Endothelial cell of umbilical vein (primary cell): Measurements from ENCODE around the gene C11orf87. TPM values are rescaled to one million over a fixed set of nuclear protein-coding genes. Genes with fewer than 3 reads are reported as not detected.

Experiments used
- BruUV-seq: library from RNA; stranded (reverse); fragments of 400-500 nt; replicated peaks from 2 replicates; lab custom pipeline; 2021; lab: Mats Ljungman, UMichigan
- CTCF ChIA-PET: fragments of 300-600, 350-600 bp; sonication (Branson Sonifier 250); formaldehyde crosslinking; loops from one replicate; lab custom pipeline; 2021; ENCODE audit warnings: antibody characterized with exemption, inconsistent platforms; lab: Charles Lee
- POLR2A ChIA-PET: fragments of 300-600, 350-600 bp; sonication (Branson Sonifier 250); formaldehyde crosslinking; loops from one replicate; lab custom pipeline; 2021; ENCODE audit warnings: antibody characterized with exemption, inconsistent platforms; lab: Charles Lee
- DNase-seq: peaks from one replicate; pipeline ENCODE4 v3.0.0-alpha.2; 2011; ENCODE audit warnings: low read depth, low spot score
- FAIRE-seq: peaks from 2 replicates; lab custom pipeline; 2011; peaks lifted over from hg19 to GRCh38; lab: Jason Lieb, UNC
- H2AFZ ChIP-seq: 2 replicates; pipeline ENCODE4 v1.6.0; 2012; ENCODE audit warnings: low read depth, low read length, control low read depth, inconsistent platforms
- H3K27ac ChIP-seq: 2 replicates; pipeline ENCODE4 v1.5.1; 2011; ENCODE audit warnings: low read depth, mild to moderate bottlenecking, control low read depth, low read length, moderate library complexity; ENCODE audit not compliant: insufficient read depth
- H3K27me3 ChIP-seq, 2 experiments: 2 replicates each; pipeline versions ENCODE4 v1.6.0 to v1.6.1; 2011; ENCODE audit warnings: low read length in 2 of 2, mixed read lengths in 1 of 2; ENCODE audit not compliant: control insufficient read depth in 2 of 2, insufficient read depth in 2 of 2
- H3K36me3 ChIP-seq, 2 experiments: 2 replicates in 1 of 2; 3 replicates in 1 of 2; pipeline ENCODE4 v1.5.1; 2011; ENCODE audit warnings: low read length in 2 of 2, mild to moderate bottlenecking in 1 of 2, moderate library complexity in 1 of 2; ENCODE audit not compliant: control insufficient read depth in 2 of 2, insufficient read depth in 2 of 2; ENCODE audit errors: extremely low read depth in 1 of 2
- H3K4me1 ChIP-seq: 3 replicates; pipeline ENCODE4 v1.5.1; 2011; ENCODE audit warnings: mild to moderate bottlenecking, low read length; ENCODE audit not compliant: control insufficient read depth, insufficient read depth; ENCODE audit errors: extremely low read depth
- H3K4me2 ChIP-seq: 2 replicates; pipeline ENCODE4 v1.6.1; 2011; ENCODE audit warnings: low read length, control low read depth, mixed read lengths; ENCODE audit not compliant: insufficient read depth
- H3K4me3 ChIP-seq, 3 experiments: fragments of 200-600 bp in 1 of 3; sonication (generic), shearing (Covaris generic) in 1 of 3; replicated peaks in 1 of 3; 2 replicates each; pipeline ENCODE4 v1.5.1; 2011 to 2016; ENCODE audit warnings: control low read depth in 3 of 3, low read length in 3 of 3, mild to moderate bottlenecking in 2 of 3, inconsistent platforms in 1 of 3, low read depth in 1 of 3, moderate library complexity in 1 of 3; ENCODE audit not compliant: insufficient read depth in 1 of 3
- H3K79me2 ChIP-seq: 2 replicates; pipeline ENCODE4 v1.6.0; 2012; ENCODE audit warnings: low read length, inconsistent platforms; ENCODE audit not compliant: control insufficient read depth, insufficient read depth
- H3K9ac ChIP-seq: replicated peaks from 2 replicates; pipeline ENCODE3; 2011; ENCODE audit warnings: low read length, control low read depth; ENCODE audit not compliant: insufficient read depth; ENCODE audit errors: extremely low read depth
- H3K9me1 ChIP-seq: replicated peaks from 3 replicates; pipeline ENCODE4 v1.6.0; 2011; ENCODE audit warnings: mild to moderate bottlenecking, low read length; ENCODE audit not compliant: control insufficient read depth, insufficient read depth; ENCODE audit errors: extremely low read depth
- H3K9me3 ChIP-seq: replicated peaks from 2 replicates; pipeline ENCODE4 v1.5.1; 2012; ENCODE audit warnings: low read length, inconsistent platforms; ENCODE audit not compliant: control insufficient read depth, insufficient read depth
- H4K20me1 ChIP-seq: replicated peaks from 2 replicates; pipeline ENCODE3; 2011; ENCODE audit warnings: mild to moderate bottlenecking, low read length; ENCODE audit not compliant: control insufficient read depth, insufficient read depth; ENCODE audit errors: extremely low read depth
- CTCF ChIP-seq, 2 donors: IDR thresholded peaks; 1 replicate in 1 of 2; 2 replicates in 1 of 2; pipeline ENCODE4 v1.5.1; 2011; ENCODE audit warnings: low read length in 2 of 2, mild to moderate bottlenecking in 2 of 2, moderate library complexity in 2 of 2, control low read depth in 1 of 2, inconsistent platforms in 1 of 2, low read depth in 1 of 2; ENCODE audit not compliant: insufficient read depth in 1 of 2; ENCODE audit errors: extremely low read depth in 1 of 2
- EZH2 ChIP-seq: IDR thresholded peaks from 2 replicates; pipeline ENCODE4 v1.6.1; 2012; ENCODE audit warnings: borderline replicate concordance, low read depth, mild to moderate bottlenecking, moderate library complexity, low read length, inconsistent platforms; ENCODE audit not compliant: severe bottlenecking
- FOS ChIP-seq: IDR thresholded peaks from 2 replicates; pipeline ENCODE4 v1.6.1; 2011; ENCODE audit warnings: mild to moderate bottlenecking, low read length, moderate library complexity, borderline replicate concordance; ENCODE audit not compliant: insufficient read depth
- GATA2 ChIP-seq: IDR thresholded peaks from 2 replicates; pipeline ENCODE4 v1.7.0; 2011; ENCODE audit warnings: low read depth, mild to moderate bottlenecking, moderate library complexity, mixed read lengths, low read length; ENCODE audit not compliant: insufficient read length, insufficient read depth
- JUN ChIP-seq: IDR thresholded peaks from 2 replicates; pipeline ENCODE4 v1.6.1; 2011; ENCODE audit warnings: borderline replicate concordance, low read depth; ENCODE audit not compliant: insufficient read length, insufficient read depth
- MAX ChIP-seq: IDR thresholded peaks from 2 replicates; pipeline ENCODE4 v1.6.1; 2011; ENCODE audit not compliant: insufficient read depth, insufficient read length
- MYC ChIP-seq: IDR thresholded peaks from one replicate; pipeline ENCODE4 v1.6.1; 2011; ENCODE audit warnings: mild to moderate bottlenecking, low read depth, low read length
- POLR2A ChIP-seq: IDR thresholded peaks from 2 replicates; pipeline ENCODE4 v1.6.1; 2012; ENCODE audit warnings: low read depth, mild to moderate bottlenecking, control low read depth, low read length
- POLR2AphosphoS5 ChIP-seq: IDR thresholded peaks from 2 replicates; pipeline ENCODE4 v1.6.1; 2012; ENCODE audit warnings: low read depth, mild to moderate bottlenecking, control low read depth, low read length, moderate library complexity; ENCODE audit not compliant: insufficient read depth
- dilution Hi-C: fragments of 300-500 bp; cut with MboI; formaldehyde crosslinking; loops from one replicate; pipeline ENCODE4 v1.15.0; 2019; ENCODE audit warnings: low sequenced_read_pairs; ENCODE audit not compliant: extremely low pct_ligation_motif_present
- intact Hi-C: fragments of 100-400 bp; cut with micrococcal nuclease; formaldehyde crosslinking; loops from one replicate; pipeline ENCODE4 v1.10.0; 2022
- polyA plus RNA-seq, 4 experiments: library from polyadenylated mRNA; depleted of rRNA in 3 of 4; stranded (reverse) in 3 of 4; unstranded in 1 of 4; fragments of >200 nt; gene quantifications; 2 replicates each; pipeline versions ENCODE4 v1.2.1 to v1.2.3, GENCODE V29; 2011 to 2012; ENCODE audit warnings: missing spikeins in 1 of 4
- total RNA-seq: library from RNA; stranded (reverse); gene quantifications from 2 replicates; pipeline ENCODE4 v1.2.3, GENCODE V29; 2021

C11orf87 gene
- total and polyA plus RNA-seq, 2 donors (not counting 3 experiments of a cell fraction or from before 2014, with no cell fraction given): not detected

GRCh38 chr11:109433753-109434256, 11.8 kb downstream of the C11orf87 start:
- Histone ChIP-seq H4K20me1 (no peaks in the 10 kb centered on the region), H3K4me2 (no peak overlapping the region), H3K4me3 (no peak overlapping the region), H2AFZ (no peak overlapping the region), H3K9ac (no peak overlapping the region), H3K27ac (no peak overlapping the region), H3K9me3 (no peaks in the 10 kb centered on the region), H3K36me3 (no peaks in the 10 kb centered on the region), H3K4me1 (no peaks in the 10 kb centered on the region), H3K9me1 (no peaks in the 10 kb centered on the region), H3K79me2 (no peaks in the 10 kb centered on the region), H3K27me3 (no peaks in the 10 kb centered on the region)
- dilution Hi-C loops (no loop called here), intact Hi-C loops (no loop called here)
- POLR2A ChIA-PET: no interaction called here
- FAIRE-seq: no peak
- CTCF ChIA-PET: no interaction called here
- no peak for DNase-seq
- BruUV-seq: no TSS peak
- TF ChIP-seq EZH2: no peak
- TF ChIP-seq MAX: no peak
- TF ChIP-seq POLR2A: no peak
- no peak for TF ChIP-seq GATA2
- no peak for TF ChIP-seq POLR2AphosphoS5
- TF ChIP-seq MYC: no peak
- no peak for TF ChIP-seq FOS
- TF ChIP-seq JUN: no peak
- no peak for TF ChIP-seq CTCF (IDR thresholded peaks at IDR 0.05; ENCODE audit: extremely low read depth in 1 of 2, insufficient read depth in 1 of 2, low read depth in 1 of 2, low read length in 2 of 2)
